ENCODE measurements around the gene DOC2A.

The DOC2A gene

GRCh38 chr16:29987371-29988085 is 23.3 kb downstream of the DOC2A start:
- no peak overlapping the region for H2BK15ac ChIP-seq (ENCODE audit: low read depth, poor library complexity, severe bottlenecking)
- H2BK120ac ChIP-seq (ENCODE audit: low read depth, low read length), result no peak overlapping the region
- H3K27ac ChIP-seq (ENCODE audit: low read length, poor library complexity, severe bottlenecking), result no peak overlapping the region
- H2BK5ac ChIP-seq (ENCODE audit: low read depth, low read length, poor library complexity, severe bottlenecking), result no peak overlapping the region
- no peaks in the 10 kb centered on the region for H3K27me3 ChIP-seq (ENCODE audit: control insufficient read depth in 1 of 2, insufficient read depth in 1 of 2, low read length in 2 of 2)
- H3K18ac ChIP-seq (ENCODE audit: low read depth in 1 of 2, low read length in 2 of 2), result no peak overlapping the region
- H3K23ac ChIP-seq (ENCODE audit: low read length in 2 of 2), result no peak overlapping the region
- no peak overlapping the region for H3K9ac ChIP-seq (ENCODE audit: low read length)
- H3K4ac ChIP-seq (ENCODE audit: low read depth in 1 of 2, low read length in 2 of 2), result no peak overlapping the region
- H2AFZ ChIP-seq (ENCODE audit: low read depth, low read length), result no peak overlapping the region
- H3K4me1 ChIP-seq (ENCODE audit: control insufficient read depth, insufficient read depth, low read depth, low read length), result no peaks in the 10 kb centered on the region
- no peak overlapping the region for H3K14ac ChIP-seq (ENCODE audit: low read length in 2 of 2)
- peaks cover 92 to 97% of the 10 kb centered on the region in 2 experiments for H3K36me3 ChIP-seq (ENCODE audit: control insufficient read depth in 1 of 2, insufficient read depth in 2 of 2, low read depth in 1 of 2, low read length in 2 of 2)
- no peak overlapping the region for H4K8ac ChIP-seq (ENCODE audit: low read length)
- no peak overlapping the region for H2BK12ac ChIP-seq (ENCODE audit: low read length in 2 of 2)
- H4K91ac ChIP-seq (ENCODE audit: low read length), result no peak overlapping the region
- no peak overlapping the region for H3K4me3 ChIP-seq (ENCODE audit: insufficient read depth in 1 of 2, low read depth in 1 of 2, low read length in 2 of 2)
- peaks cover 34% of the 10 kb centered on the region for H3K79me1 ChIP-seq (replicated peaks; ENCODE audit: low read length, poor library complexity, severe bottlenecking)
- H2AK5ac ChIP-seq (ENCODE audit: low read length, severe bottlenecking), result no peak overlapping the region
- DNase-seq, result no peak
- no peak overlapping the region for H3K4me2 ChIP-seq (ENCODE audit: low read length, poor library complexity, severe bottlenecking)
- WGBS, result 96% methylated on average over 35 of the region's 35 CpGs
- no peaks in the 10 kb centered on the region for H3K9me3 ChIP-seq (ENCODE audit: control insufficient read depth, low read length)

- H3K18ac ChIP-seq (ENCODE audit: low read depth in 1 of 2, low read length in 2 of 2), result no peak overlapping the region
- no peaks in the 10 kb centered on the region for H3K27me3 ChIP-seq (ENCODE audit: control insufficient read depth in 1 of 2, insufficient read depth in 1 of 2, low read length in 2 of 2)
- no peaks in the 10 kb centered on the region for H3K9me3 ChIP-seq (ENCODE audit: control insufficient read depth, low read length)
- no peak overlapping the region for H2BK15ac ChIP-seq (ENCODE audit: low read depth, poor library complexity, severe bottlenecking)
- peaks cover 34% of the 10 kb centered on the region for H3K79me1 ChIP-seq (replicated peaks; ENCODE audit: low read length, poor library complexity, severe bottlenecking)
- 80% methylated on average over 2 of the region's 5 CpGs for WGBS
- no peak overlapping the region for H2AK5ac ChIP-seq (ENCODE audit: low read length, severe bottlenecking)
- no peak overlapping the region for H3K23ac ChIP-seq (ENCODE audit: low read length in 2 of 2)
- H3K9ac ChIP-seq (ENCODE audit: low read length), result no peak overlapping the region
- no peak overlapping the region for H3K14ac ChIP-seq (ENCODE audit: low read length in 2 of 2)
- H2BK5ac ChIP-seq (ENCODE audit: low read depth, low read length, poor library complexity, severe bottlenecking), result no peak overlapping the region
- H2BK12ac ChIP-seq (ENCODE audit: low read length in 2 of 2), result no peak overlapping the region
- no peak overlapping the region for H3K4me2 ChIP-seq (ENCODE audit: low read length, poor library complexity, severe bottlenecking)
- no peak overlapping the region for H4K8ac ChIP-seq (ENCODE audit: low read length)
- no peaks in the 10 kb centered on the region for H3K4me1 ChIP-seq (ENCODE audit: control insufficient read depth, insufficient read depth, low read depth, low read length)
- H3K4ac ChIP-seq (ENCODE audit: low read depth in 1 of 2, low read length in 2 of 2), result no peak overlapping the region
- no peak for DNase-seq
- H2BK120ac ChIP-seq (ENCODE audit: low read depth, low read length), result no peak overlapping the region
- no peak overlapping the region for H2AFZ ChIP-seq (ENCODE audit: low read depth, low read length)
- peaks cover 94 to 98% of the 10 kb centered on the region in 2 experiments for H3K36me3 ChIP-seq (ENCODE audit: control insufficient read depth in 1 of 2, insufficient read depth in 2 of 2, low read depth in 1 of 2, low read length in 2 of 2)
- no peak overlapping the region for H3K4me3 ChIP-seq (ENCODE audit: insufficient read depth in 1 of 2, low read depth in 1 of 2, low read length in 2 of 2)
- no peak overlapping the region for H3K27ac ChIP-seq (ENCODE audit: low read length, poor library complexity, severe bottlenecking)
- no peak overlapping the region for H4K91ac ChIP-seq (ENCODE audit: low read length)
Measured at GRCh38 chr16:29986931-29987330, 23.9 kb downstream of the DOC2A start.

DNA sequence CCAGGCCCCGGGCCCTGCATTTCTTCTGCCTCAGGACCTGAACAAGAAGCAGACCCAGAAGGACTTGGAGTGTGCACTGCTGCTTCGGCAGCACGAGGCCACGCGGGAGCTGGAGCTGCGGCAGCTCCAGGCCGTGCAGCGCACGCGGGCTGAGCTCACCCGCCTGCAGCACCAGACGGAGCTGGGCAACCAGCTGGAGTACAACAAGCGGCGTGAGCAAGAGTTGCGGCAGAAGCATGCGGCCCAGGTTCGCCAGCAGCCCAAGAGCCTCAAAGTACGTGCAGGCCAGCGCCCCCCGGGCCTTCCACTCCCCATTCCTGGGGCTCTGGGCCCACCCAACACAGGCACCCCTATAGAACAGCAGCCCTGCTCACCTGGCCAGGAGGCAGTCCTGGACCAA is 24.6 kb downstream of the DOC2A start:
- no peak overlapping the region for H2AFZ ChIP-seq (ENCODE audit: low read depth, low read length)
- no peak overlapping the region for H3K14ac ChIP-seq (ENCODE audit: low read length in 2 of 2)
- no peak overlapping the region for H3K18ac ChIP-seq (ENCODE audit: low read depth in 1 of 2, low read length in 2 of 2)
- no peak overlapping the region for H4K8ac ChIP-seq (ENCODE audit: low read length)
- H4K91ac ChIP-seq (ENCODE audit: low read length), result no peak overlapping the region
- H2BK5ac ChIP-seq (ENCODE audit: low read depth, low read length, poor library complexity, severe bottlenecking), result no peak overlapping the region
- H3K36me3 ChIP-seq (ENCODE audit: control insufficient read depth in 1 of 2, insufficient read depth in 2 of 2, low read depth in 1 of 2, low read length in 2 of 2), result peaks cover 94 to 99% of the 10 kb centered on the region in 2 experiments
- H3K79me1 ChIP-seq (replicated peaks; ENCODE audit: low read length, poor library complexity, severe bottlenecking), result peaks cover 41% of the 10 kb centered on the region
- no peak overlapping the region for H3K4me3 ChIP-seq (ENCODE audit: insufficient read depth in 1 of 2, low read depth in 1 of 2, low read length in 2 of 2)
- H3K27me3 ChIP-seq (ENCODE audit: control insufficient read depth in 1 of 2, insufficient read depth in 1 of 2, low read length in 2 of 2), result no peaks in the 10 kb centered on the region
- H2AK5ac ChIP-seq (ENCODE audit: low read length, severe bottlenecking), result no peak overlapping the region
- no peak overlapping the region for H3K9ac ChIP-seq (ENCODE audit: low read length)
- no peak overlapping the region for H3K23ac ChIP-seq (ENCODE audit: low read length in 2 of 2)
- H2BK12ac ChIP-seq (ENCODE audit: low read length in 2 of 2), result no peak overlapping the region
- no peak overlapping the region for H2BK120ac ChIP-seq (ENCODE audit: low read depth, low read length)
- no peak overlapping the region for H3K4ac ChIP-seq (ENCODE audit: low read depth in 1 of 2, low read length in 2 of 2)
- 93% methylated on average over 19 of the region's 20 CpGs for WGBS
- H3K4me2 ChIP-seq (ENCODE audit: low read length, poor library complexity, severe bottlenecking), result no peak overlapping the region
- no peaks in the 10 kb centered on the region for H3K9me3 ChIP-seq (ENCODE audit: control insufficient read depth, low read length)
- no peak overlapping the region for H2BK15ac ChIP-seq (ENCODE audit: low read depth, poor library complexity, severe bottlenecking)
- no peaks in the 10 kb centered on the region for H3K4me1 ChIP-seq (ENCODE audit: control insufficient read depth, insufficient read depth, low read depth, low read length)
- no peak for DNase-seq
- no peak overlapping the region for H3K27ac ChIP-seq (ENCODE audit: low read length, poor library complexity, severe bottlenecking)

- Histone ChIP-seq H4K8ac (ENCODE audit: low read length) (no peak overlapping the region), H3K9ac (ENCODE audit: low read length) (no peak overlapping the region), H3K14ac (ENCODE audit: low read length in 2 of 2) (no peak overlapping the region), H2AFZ (ENCODE audit: low read depth, low read length) (no peak overlapping the region), H3K4me1 (ENCODE audit: control insufficient read depth, insufficient read depth, low read depth, low read length) (no peaks in the 10 kb centered on the region), H2AK5ac (ENCODE audit: low read length, severe bottlenecking) (no peak overlapping the region), H3K4me3 (ENCODE audit: insufficient read depth in 1 of 2, low read depth in 1 of 2, low read length in 2 of 2) (no peak overlapping the region), H3K4ac (ENCODE audit: low read depth in 1 of 2, low read length in 2 of 2) (no peak overlapping the region), H3K27ac (ENCODE audit: low read length, poor library complexity, severe bottlenecking) (no peak overlapping the region), H2BK5ac (ENCODE audit: low read depth, low read length, poor library complexity, severe bottlenecking) (no peak overlapping the region), H2BK15ac (ENCODE audit: low read depth, poor library complexity, severe bottlenecking) (no peak overlapping the region), H3K23ac (ENCODE audit: low read length in 2 of 2) (no peak overlapping the region), H3K9me3 (ENCODE audit: control insufficient read depth, low read length) (no peaks in the 10 kb centered on the region), H3K36me3 (ENCODE audit: control insufficient read depth in 1 of 2, insufficient read depth in 2 of 2, low read depth in 1 of 2, low read length in 2 of 2) (peaks cover 87 to 100% of the 10 kb centered on the region in 2 experiments), H3K18ac (ENCODE audit: low read depth in 1 of 2, low read length in 2 of 2) (no peak overlapping the region), H2BK120ac (ENCODE audit: low read depth, low read length) (no peak overlapping the region), H2BK12ac (ENCODE audit: low read length in 2 of 2) (no peak overlapping the region), H3K27me3 (ENCODE audit: control insufficient read depth in 1 of 2, insufficient read depth in 1 of 2, low read length in 2 of 2) (no peaks in the 10 kb centered on the region), H3K79me1 (replicated peaks; ENCODE audit: low read length, poor library complexity, severe bottlenecking) (peaks cover 41% of the 10 kb centered on the region), H4K91ac (ENCODE audit: low read length) (no peak overlapping the region), H3K4me2 (ENCODE audit: low read length, poor library complexity, severe bottlenecking) (no peak overlapping the region)
- 97% methylated on average over 28 of the region's 28 CpGs for WGBS
- DNase-seq, result no peak
Measured at GRCh38 chr16:29985271-29985811, 25.5 kb downstream of the DOC2A start.

Data from mesenchymal stem cell (in vitro differentiated cells and primary cell).